Upper lobe of right lung (tissue), 1 donor: ENCODE data around the gene TTC23L. TPM values are rescaled to one million over a fixed set of nuclear protein-coding genes. Genes with fewer than 3 reads are reported as not detected.

Experiments used
- ATAC-seq: fragments of 200-7000 bp; cut with Tn5 transposase; one replicate; pipeline ENCODE4 v1.9.1; 2020; ENCODE audit warnings: mild to moderate bottlenecking, moderate library complexity
- DNase-seq: peaks from one replicate; pipeline ENCODE4 v3.0.0-alpha.2; 2020
- H3K27ac ChIP-seq: fragments of 200-600 bp; one replicate; pipeline ENCODE4 v1.8.0; 2022
- H3K27me3 ChIP-seq: fragments of 200-600 bp; one replicate; pipeline ENCODE4 v1.8.0; 2022; ENCODE audit warnings: mild to moderate bottlenecking
- H3K36me3 ChIP-seq: fragments of 200-600 bp; one replicate; pipeline ENCODE4 v1.8.0; 2022
- H3K4me1 ChIP-seq: fragments of 200-600 bp; one replicate; pipeline ENCODE4 v1.8.0; 2022
- H3K4me3 ChIP-seq: fragments of 200-600 bp; one replicate; pipeline ENCODE4 v1.8.0; 2022; ENCODE audit warnings: mild to moderate bottlenecking
- H3K9me3 ChIP-seq: fragments of 200-600 bp; one replicate; pipeline ENCODE4 v1.8.0; 2022
- CTCF ChIP-seq: fragments of 200-600 bp; IDR thresholded peaks from one replicate; pipeline ENCODE4 v1.8.0; 2022; ENCODE audit warnings: antibody characterized with exemption
- intact Hi-C: fragments of 100-400 bp; cut with DNase I; formaldehyde crosslinking; loops from one replicate; pipeline ENCODE4 v1.11.0; 2022
- total RNA-seq: library from RNA; stranded (reverse); fragmentation: NEBNext Ultra II Directional; extraction: Animal tissue kit (Norgen Biotek cat#: 25700); gene quantifications from one replicate; pipeline ENCODE4 v1.2.1, GENCODE V29; 2021
- donor health status: DM: no; HTN: yes; CAD: no; lungs with severe emphysema.

Gene TTC23L
- total RNA-seq, 1 donor from 2014 or later = 0.20 TPM

- no peak overlapping the region for H3K27ac ChIP-seq
- DNase-seq (no peak), ATAC-seq (no peak)
- H3K27me3 ChIP-seq = no peaks in the 10 kb centered on the region
- H3K4me1 ChIP-seq = no peaks in the 10 kb centered on the region
- intact Hi-C loops = no loop called here
- no peak overlapping the region for H3K4me3 ChIP-seq
- TF ChIP-seq CTCF = no peak
- no peaks in the 10 kb centered on the region for H3K36me3 ChIP-seq
- H3K9me3 ChIP-seq = no peaks in the 10 kb centered on the region
Observed at GRCh38 chr5:34849253-34849652, 10.3 kb downstream of the TTC23L start.

DNA sequence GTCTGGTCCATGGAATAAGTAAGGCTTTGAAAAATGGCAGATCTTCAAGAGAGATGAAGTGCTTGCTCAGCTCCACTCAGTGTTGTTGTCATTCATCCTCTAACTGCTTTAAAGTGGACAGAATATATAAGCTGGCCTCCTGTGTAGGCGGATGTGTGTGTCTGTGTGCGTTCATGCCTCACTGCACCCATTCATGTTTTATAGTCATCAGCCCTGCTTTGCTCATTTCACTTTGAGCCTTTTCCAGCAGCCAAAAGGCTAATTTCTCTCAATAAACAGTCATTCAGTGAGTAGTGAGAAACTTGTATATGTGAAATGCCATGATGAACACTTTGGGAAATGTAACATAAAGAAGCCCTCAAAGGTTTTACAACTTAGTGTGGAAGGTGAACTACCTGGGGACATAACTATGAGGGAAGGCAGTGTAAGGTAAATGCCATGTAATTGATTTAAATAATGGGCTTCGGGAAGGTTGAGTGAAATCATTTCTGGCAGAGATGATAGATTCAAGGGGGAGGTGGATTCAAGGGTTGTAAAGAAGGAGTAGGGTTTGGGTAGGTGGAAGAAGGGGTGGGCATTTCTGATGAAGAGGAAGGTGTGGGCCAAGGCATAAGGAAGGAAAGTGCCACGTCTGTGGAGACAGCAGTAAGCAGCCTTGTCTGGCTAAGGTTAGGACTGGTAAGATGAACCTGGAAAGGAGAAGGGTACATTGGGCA is 15.7 kb downstream of the TTC23L start:
- H3K4me1 ChIP-seq = no peaks in the 10 kb centered on the region
- H3K27me3 ChIP-seq = no peaks in the 10 kb centered on the region
- no peak for ATAC-seq
- no peak for DNase-seq
- no peaks in the 10 kb centered on the region for H3K9me3 ChIP-seq
- no peaks in the 10 kb centered on the region for H3K36me3 ChIP-seq
- intact Hi-C loops = no loop called here
- no peak overlapping the region for H3K4me3 ChIP-seq
- no peak for TF ChIP-seq CTCF
- H3K27ac ChIP-seq = no peak overlapping the region

GRCh38 chr5:34857161-34857560 is 18.2 kb downstream of the TTC23L start:
- no peaks in the 10 kb centered on the region for H3K27me3 ChIP-seq
- DNase-seq (no peak), ATAC-seq (no peak)
- intact Hi-C loops = no loop called here
- no peaks in the 10 kb centered on the region for H3K4me1 ChIP-seq
- no peak for TF ChIP-seq CTCF
- H3K36me3 ChIP-seq = no peaks in the 10 kb centered on the region
- no peaks in the 10 kb centered on the region for H3K9me3 ChIP-seq
- no peak overlapping the region for H3K27ac ChIP-seq
- H3K4me3 ChIP-seq = no peak overlapping the region

- H3K4me1 ChIP-seq = no peaks in the 10 kb centered on the region
- DNase-seq = no peak
- H3K27me3 ChIP-seq = no peaks in the 10 kb centered on the region
- intact Hi-C loops = no loop called here
- TF ChIP-seq CTCF = no peak
- no peak for ATAC-seq
- no peak overlapping the region for H3K4me3 ChIP-seq
- no peaks in the 10 kb centered on the region for H3K36me3 ChIP-seq
- H3K9me3 ChIP-seq = no peaks in the 10 kb centered on the region
- H3K27ac ChIP-seq = no peak overlapping the region
Observed at GRCh38 chr5:34857894-34858293, 18.9 kb downstream of the TTC23L start.

DNA sequence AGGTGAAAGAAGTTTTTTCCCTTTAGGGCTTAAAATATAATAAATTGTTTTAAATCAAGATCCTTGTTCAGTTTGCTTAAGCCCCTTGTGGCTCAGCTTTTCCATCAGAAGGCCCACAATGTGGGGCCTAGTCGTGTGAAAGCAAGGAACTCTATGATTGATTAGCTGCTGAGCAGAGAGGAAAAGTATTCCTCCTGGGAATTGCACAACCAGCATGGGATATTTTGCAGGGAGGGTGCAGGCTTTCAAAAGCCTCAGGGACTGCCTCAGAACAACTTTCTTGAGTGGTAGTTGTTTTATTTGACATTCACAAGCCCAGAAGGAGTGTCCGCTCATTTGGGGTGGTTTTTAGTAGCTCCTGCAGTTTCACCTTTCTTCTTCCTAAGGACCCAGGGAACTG is 19.8 kb downstream of the TTC23L start:
- Histone ChIP-seq H3K27ac (no peak overlapping the region), H3K36me3 (no peaks in the 10 kb centered on the region), H3K9me3 (no peaks in the 10 kb centered on the region), H3K4me3 (no peak overlapping the region), H3K4me1 (no peaks in the 10 kb centered on the region), H3K27me3 (no peaks in the 10 kb centered on the region)
- no peak for TF ChIP-seq CTCF
- intact Hi-C loops = no loop called here
- DNase-seq (no peak), ATAC-seq (peak; percentile 44)

DNA sequence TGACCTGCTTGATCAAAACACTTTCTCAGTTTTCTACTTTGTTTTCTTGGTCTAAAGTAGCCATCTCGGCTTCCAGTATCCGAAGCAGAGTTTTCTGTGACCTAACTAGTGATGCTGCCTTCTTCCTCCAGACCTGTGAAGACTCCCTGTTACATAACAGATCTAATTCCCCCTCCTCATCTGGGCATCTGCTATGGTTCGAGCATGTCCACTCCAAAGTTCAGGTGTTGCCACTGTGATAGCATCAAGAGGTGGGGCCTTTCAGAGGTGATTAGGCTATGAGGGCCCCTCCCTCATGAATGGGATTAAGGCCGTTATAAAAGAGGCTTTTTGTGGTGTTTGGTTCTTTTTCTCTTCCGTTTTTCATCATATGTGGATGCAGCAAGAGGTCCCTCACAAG is 20.3 kb downstream of the TTC23L start:
- ATAC-seq = no peak
- no peaks in the 10 kb centered on the region for H3K27me3 ChIP-seq
- no peak overlapping the region for H3K4me3 ChIP-seq
- no peaks in the 10 kb centered on the region for H3K36me3 ChIP-seq
- no peak for DNase-seq
- intact Hi-C loops = no loop called here
- TF ChIP-seq CTCF = no peak
- no peaks in the 10 kb centered on the region for H3K4me1 ChIP-seq
- no peak overlapping the region for H3K27ac ChIP-seq
- no peaks in the 10 kb centered on the region for H3K9me3 ChIP-seq
